Measurements from ENCODE around the gene PLEKHM3.

Gene PLEKHM3

DNA sequence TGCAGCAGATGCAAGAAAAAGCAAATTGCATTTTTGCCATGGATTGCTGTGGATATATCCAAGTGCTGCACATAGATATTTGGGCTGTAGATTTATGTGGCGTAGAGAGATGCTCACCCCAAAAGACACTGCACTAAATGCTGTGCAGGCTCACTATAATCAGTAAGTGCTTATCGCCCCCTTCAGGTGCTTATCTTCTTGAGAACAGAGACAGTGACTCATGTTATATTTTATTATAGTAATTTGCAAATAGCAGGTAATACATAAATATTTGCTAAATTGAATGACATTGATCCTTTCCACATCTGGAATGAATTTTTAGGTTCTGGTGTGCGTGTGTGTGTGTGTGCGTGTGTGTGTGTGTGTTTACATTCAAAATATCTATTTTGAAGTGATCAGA lies 36.8 kb upstream of the PLEKHM3 start:
- no peak for TF ChIP-seq POU2F2 (IDR thresholded peaks at IDR 0.05; ENCODE audit: low read depth, low read length)
- TF ChIP-seq PAX5 (IDR thresholded peaks at IDR 0.05; ENCODE audit: insufficient read depth, low read length, severe bottlenecking), result no peak
- TF ChIP-seq SPI1 (IDR thresholded peaks at IDR 0.05; ENCODE audit: low read depth, low read length), result no peak
- no peak for TF ChIP-seq POLR2AphosphoS5 (IDR thresholded peaks at IDR 0.05; ENCODE audit: low read depth, low read length)
- TF ChIP-seq POLR2A (IDR thresholded peaks at IDR 0.05; ENCODE audit: low read depth, low read length), result no peak
- no peak for TF ChIP-seq TAF1 (IDR thresholded peaks at IDR 0.05; ENCODE audit: low read depth, low read length)
- no peak for DNase-seq (ENCODE audit: insufficient read length, low spot score)
- FAIRE-seq, result peak; percentile 76

DNA sequence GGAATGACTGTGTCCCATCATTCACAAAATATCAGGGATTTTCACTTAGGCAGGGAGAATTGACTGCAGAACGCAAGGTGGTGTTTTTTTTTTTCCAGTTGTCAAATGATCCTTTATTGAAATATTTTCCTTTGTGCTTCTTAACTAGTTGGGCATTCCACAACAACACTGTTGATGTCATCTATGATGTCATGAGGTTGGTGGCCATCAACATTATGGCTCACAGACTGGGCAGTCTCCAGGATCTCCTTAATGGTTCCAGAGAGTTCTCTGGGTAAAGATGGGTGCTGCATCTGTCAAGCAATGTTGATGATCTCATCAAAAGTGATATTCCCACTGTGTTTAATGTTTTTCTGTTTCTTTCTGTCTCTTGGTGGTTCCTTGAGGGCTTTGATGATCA lies 31.8 kb upstream of the PLEKHM3 start:
- TF ChIP-seq PAX5 (IDR thresholded peaks at IDR 0.05; ENCODE audit: insufficient read depth, low read length, severe bottlenecking) (no peak), TAF1 (IDR thresholded peaks at IDR 0.05; ENCODE audit: low read depth, low read length) (no peak), POU2F2 (IDR thresholded peaks at IDR 0.05; ENCODE audit: low read depth, low read length) (no peak), POLR2AphosphoS5 (IDR thresholded peaks at IDR 0.05; ENCODE audit: low read depth, low read length) (no peak)
- no peak for DNase-seq (ENCODE audit: insufficient read length, low spot score)
- no peak for FAIRE-seq

DNA sequence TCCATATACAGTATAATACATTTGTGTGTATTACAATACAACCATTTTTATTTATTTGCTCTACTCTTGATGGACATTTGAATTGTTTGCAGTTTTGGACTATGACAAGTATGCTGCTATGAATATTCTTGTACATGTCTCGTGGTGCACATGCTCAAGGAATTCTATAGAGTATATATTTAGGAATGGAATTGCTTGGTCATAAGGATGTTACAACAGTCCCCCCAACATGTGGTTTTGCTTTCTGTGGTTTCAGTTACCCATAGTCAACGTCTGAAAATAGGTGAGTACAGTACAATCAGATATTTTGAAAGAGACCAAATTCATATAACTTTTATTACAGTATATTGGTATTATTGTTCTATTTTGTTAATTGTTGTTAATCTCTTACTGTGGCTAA lies 24.1 kb upstream of the PLEKHM3 start:
- TF ChIP-seq SPI1 (IDR thresholded peaks at IDR 0.05; ENCODE audit: low read depth, low read length) (no peak), POLR2AphosphoS5 (IDR thresholded peaks at IDR 0.05; ENCODE audit: low read depth, low read length) (no peak), PAX5 (IDR thresholded peaks at IDR 0.05; ENCODE audit: insufficient read depth, low read length, severe bottlenecking) (no peak), POLR2A (IDR thresholded peaks at IDR 0.05; ENCODE audit: low read depth, low read length) (no peak)
- DNase-seq (ENCODE audit: insufficient read length, low spot score) (no peak), FAIRE-seq (no peak)

DNA sequence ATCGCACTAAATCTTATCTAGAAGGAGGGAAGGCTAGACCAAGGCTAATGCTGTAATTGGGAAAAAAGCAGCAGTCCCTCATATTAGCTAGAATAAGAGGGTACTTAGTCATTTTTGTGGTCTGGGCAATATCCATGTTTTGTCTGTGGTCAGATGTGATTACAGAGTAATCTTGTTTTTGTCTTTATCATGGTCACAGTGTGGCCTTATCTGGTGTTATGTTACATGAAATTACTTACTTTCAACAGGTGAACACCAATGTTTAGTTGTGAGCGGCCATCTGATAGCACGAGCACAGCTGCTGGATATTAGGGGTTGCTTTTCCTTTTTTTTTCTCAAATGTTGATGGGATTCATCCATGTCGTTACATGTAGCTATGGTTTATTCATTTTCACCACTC lies 23.7 kb upstream of the PLEKHM3 start:
- TF ChIP-seq PAX5 (IDR thresholded peaks at IDR 0.05; ENCODE audit: insufficient read depth, low read length, severe bottlenecking), result no peak
- no peak for TF ChIP-seq POLR2AphosphoS5 (IDR thresholded peaks at IDR 0.05; ENCODE audit: low read depth, low read length)
- TF ChIP-seq TAF1 (IDR thresholded peaks at IDR 0.05; ENCODE audit: low read depth, low read length), result no peak
- TF ChIP-seq POU2F2 (IDR thresholded peaks at IDR 0.05; ENCODE audit: low read depth, low read length), result no peak
- no peak for TF ChIP-seq SPI1 (IDR thresholded peaks at IDR 0.05; ENCODE audit: low read depth, low read length)
- TF ChIP-seq POLR2A (IDR thresholded peaks at IDR 0.05; ENCODE audit: low read depth, low read length), result no peak
- no peak for FAIRE-seq
- DNase-seq (ENCODE audit: insufficient read length, low spot score), result no peak

DNA sequence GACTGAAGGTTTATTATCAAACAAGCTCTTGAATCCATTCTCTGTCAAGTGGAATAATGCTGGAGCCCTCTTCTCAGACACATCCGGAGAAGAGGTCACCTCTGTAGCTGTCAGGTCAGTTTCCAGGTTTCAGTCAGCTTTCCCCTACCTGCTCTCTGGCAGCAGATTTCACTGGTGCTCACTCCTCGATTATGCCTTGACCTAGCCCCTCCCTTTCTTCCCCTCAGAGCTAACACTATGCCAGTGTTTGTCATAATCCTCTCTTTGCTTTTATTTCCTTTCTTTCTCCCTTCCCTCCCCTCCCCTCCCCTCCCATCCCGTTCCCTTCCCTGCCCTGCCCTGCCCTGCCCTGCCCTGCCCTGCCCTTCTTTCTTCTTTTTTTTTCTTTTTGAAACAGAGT lies 22.5 kb upstream of the PLEKHM3 start:
- TF ChIP-seq SPI1 (IDR thresholded peaks at IDR 0.05; ENCODE audit: low read depth, low read length) (no peak), POU2F2 (IDR thresholded peaks at IDR 0.05; ENCODE audit: low read depth, low read length) (no peak), TAF1 (IDR thresholded peaks at IDR 0.05; ENCODE audit: low read depth, low read length) (no peak), PAX5 (IDR thresholded peaks at IDR 0.05; ENCODE audit: insufficient read depth, low read length, severe bottlenecking) (no peak), POLR2A (IDR thresholded peaks at IDR 0.05; ENCODE audit: low read depth, low read length) (no peak), POLR2AphosphoS5 (IDR thresholded peaks at IDR 0.05; ENCODE audit: low read depth, low read length) (no peak)
- DNase-seq (ENCODE audit: insufficient read length, low spot score), result no peak
- no peak for FAIRE-seq

DNA sequence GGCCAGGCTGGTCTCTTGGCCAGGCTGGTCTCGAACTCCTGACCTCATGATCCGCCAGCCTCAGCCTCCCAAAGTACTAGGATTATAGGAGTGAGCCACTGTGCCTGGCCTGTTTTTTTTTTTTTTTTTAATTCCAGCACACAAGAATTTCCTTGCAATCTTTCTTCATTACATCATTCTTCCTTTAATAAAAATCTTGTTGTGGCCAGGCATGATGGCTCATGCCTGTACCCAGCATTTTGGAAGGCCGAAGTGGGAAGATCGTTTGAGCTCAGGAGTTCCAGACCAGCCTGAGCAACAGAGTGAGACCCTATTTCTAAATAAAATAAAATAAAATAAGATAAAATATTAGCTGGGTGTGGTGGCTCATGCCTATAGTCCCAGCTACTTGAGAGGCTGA lies 21.4 kb upstream of the PLEKHM3 start:
- no peak for DNase-seq (ENCODE audit: insufficient read length, low spot score)
- FAIRE-seq, result no peak
- TF ChIP-seq POLR2A (IDR thresholded peaks at IDR 0.05; ENCODE audit: low read depth, low read length) (no peak), SPI1 (IDR thresholded peaks at IDR 0.05; ENCODE audit: low read depth, low read length) (no peak), TAF1 (IDR thresholded peaks at IDR 0.05; ENCODE audit: low read depth, low read length) (no peak), POLR2AphosphoS5 (IDR thresholded peaks at IDR 0.05; ENCODE audit: low read depth, low read length) (no peak), POU2F2 (IDR thresholded peaks at IDR 0.05; ENCODE audit: low read depth, low read length) (no peak), PAX5 (IDR thresholded peaks at IDR 0.05; ENCODE audit: insufficient read depth, low read length, severe bottlenecking) (no peak)

DNA sequence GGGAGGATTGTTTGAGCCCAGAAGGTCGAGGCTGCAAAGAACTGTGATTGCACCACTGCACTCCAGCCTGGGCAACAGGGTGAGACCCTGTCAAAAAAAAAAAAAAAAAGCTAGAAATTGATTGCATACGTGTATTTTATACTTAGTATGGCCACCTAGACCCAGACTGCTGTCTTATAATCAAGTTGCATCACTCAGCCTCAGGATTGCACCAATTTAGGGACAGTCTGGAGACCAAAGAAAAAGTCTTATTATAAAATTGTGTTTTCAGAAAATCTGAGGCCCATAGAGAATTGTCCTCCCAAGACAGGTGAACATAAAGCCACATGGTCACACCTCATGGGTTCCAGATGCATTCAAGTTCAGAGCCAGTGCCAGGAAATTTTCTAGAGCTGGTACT lies 17.1 kb upstream of the PLEKHM3 start:
- FAIRE-seq, result no peak
- TF ChIP-seq PAX5 (IDR thresholded peaks at IDR 0.05; ENCODE audit: insufficient read depth, low read length, severe bottlenecking) (no peak), POLR2A (IDR thresholded peaks at IDR 0.05; ENCODE audit: low read depth, low read length) (no peak), SPI1 (IDR thresholded peaks at IDR 0.05; ENCODE audit: low read depth, low read length) (no peak), TAF1 (IDR thresholded peaks at IDR 0.05; ENCODE audit: low read depth, low read length) (no peak), POLR2AphosphoS5 (IDR thresholded peaks at IDR 0.05; ENCODE audit: low read depth, low read length) (no peak), POU2F2 (IDR thresholded peaks at IDR 0.05; ENCODE audit: low read depth, low read length) (no peak)
- no peak for DNase-seq (ENCODE audit: insufficient read length, low spot score)

DNA sequence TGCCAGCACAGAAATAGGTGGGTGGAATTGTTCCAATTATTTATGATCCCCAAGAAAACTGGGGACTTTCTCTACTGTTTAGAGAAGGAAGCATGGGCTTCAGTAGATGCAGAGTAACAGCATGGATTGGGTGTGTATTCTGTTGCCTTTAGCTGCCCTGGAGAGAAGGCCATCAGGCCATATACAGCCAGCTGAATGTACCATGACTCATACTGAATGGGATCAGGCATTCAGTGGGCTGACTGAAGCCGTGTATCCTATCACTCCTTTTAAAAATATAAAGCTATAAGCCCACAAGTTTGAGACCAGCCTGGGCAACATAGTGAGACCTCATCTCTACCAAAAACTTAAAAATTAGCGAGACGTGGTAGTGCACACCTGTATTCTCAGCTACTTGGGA lies 16.7 kb upstream of the PLEKHM3 start:
- no peak for TF ChIP-seq POU2F2 (IDR thresholded peaks at IDR 0.05; ENCODE audit: low read depth, low read length)
- no peak for TF ChIP-seq SPI1 (IDR thresholded peaks at IDR 0.05; ENCODE audit: low read depth, low read length)
- no peak for TF ChIP-seq POLR2AphosphoS5 (IDR thresholded peaks at IDR 0.05; ENCODE audit: low read depth, low read length)
- no peak for TF ChIP-seq PAX5 (IDR thresholded peaks at IDR 0.05; ENCODE audit: insufficient read depth, low read length, severe bottlenecking)
- no peak for TF ChIP-seq TAF1 (IDR thresholded peaks at IDR 0.05; ENCODE audit: low read depth, low read length)
- TF ChIP-seq POLR2A (IDR thresholded peaks at IDR 0.05; ENCODE audit: low read depth, low read length), result no peak
- FAIRE-seq (no peak), DNase-seq (ENCODE audit: insufficient read length, low spot score) (no peak)

DNA sequence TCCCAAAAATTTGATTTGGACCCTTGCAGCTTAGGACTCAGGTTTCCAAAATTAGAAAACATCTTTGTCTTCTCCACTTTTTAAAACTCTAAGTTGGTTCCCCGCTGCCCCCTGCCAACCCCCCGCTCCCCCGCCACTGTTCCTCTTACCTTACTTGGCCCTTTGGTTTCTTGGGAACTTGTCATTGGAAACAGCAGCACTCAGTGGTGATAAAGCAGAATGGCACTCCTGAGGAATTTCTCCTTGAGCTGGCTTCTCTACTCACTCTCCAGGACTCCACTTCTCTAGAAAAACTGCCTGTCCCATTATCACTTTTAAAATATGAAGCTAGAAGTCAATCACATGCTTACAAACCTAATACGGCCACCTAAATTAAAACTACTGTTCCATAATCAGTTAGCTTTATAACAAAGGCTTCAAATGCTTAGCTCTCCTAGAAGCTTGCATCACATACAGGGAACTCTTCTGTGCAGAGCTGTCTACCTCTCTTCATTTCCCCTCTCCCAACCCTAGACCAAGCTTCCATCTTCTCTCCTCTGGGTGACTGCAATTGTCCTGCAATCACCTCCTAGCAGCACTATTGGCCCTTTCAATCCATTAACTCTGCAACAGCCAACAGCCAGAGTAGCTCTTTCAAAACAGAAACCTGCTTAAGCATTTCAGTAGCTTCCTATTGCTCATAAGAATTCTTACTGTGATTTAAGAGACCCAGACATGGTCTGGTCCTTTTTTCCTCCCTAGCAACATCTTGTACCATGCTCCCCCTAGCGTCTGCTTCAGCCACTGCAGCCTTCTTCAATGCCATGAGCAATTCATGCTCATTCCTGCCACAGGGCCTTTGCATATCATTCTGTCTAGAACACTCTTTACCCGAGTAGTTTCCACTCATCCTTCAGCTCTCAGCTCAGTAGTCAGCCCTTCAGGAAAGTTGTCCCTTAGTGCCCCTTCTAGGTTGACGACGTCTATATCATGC lies 15.2 kb upstream of the PLEKHM3 start:
- DNase-seq (ENCODE audit: insufficient read length, low spot score) (peak; percentile 42), FAIRE-seq (peak; percentile 93)
- TF ChIP-seq TAF1 (IDR thresholded peaks at IDR 0.05; ENCODE audit: low read depth, low read length), result no peak
- TF ChIP-seq POU2F2 (IDR thresholded peaks at IDR 0.05; ENCODE audit: low read depth, low read length), result peak; percentile 72
- no peak for TF ChIP-seq POLR2AphosphoS5 (IDR thresholded peaks at IDR 0.05; ENCODE audit: low read depth, low read length)
- no peak for TF ChIP-seq PAX5 (IDR thresholded peaks at IDR 0.05; ENCODE audit: insufficient read depth, low read length, severe bottlenecking)

Data from GM12891 (cell line).